ENCODE results near the gene ARAP2.

The ARAP2 gene

DNA sequence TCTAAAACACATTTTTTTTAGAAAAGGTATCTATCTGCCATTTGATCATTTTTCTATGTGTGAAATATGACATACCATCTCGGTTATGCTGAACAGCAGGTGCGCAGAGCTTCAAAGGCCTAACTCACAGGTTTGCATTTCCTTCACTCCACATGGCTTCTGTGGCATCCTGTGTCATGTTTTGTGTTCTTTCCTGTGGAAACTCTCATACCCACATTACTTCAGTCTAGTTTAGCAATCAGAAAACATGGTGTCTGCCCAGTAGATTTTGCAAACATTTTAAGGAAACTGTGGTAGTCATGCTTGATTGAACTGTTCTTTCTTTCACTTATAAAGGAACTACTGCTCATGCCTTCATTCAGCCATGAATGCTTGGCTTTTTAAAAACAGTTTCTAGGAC is 11.3 kb upstream of the ARAP2 start:
- FAIRE-seq: no peak

GRCh38 chr4:36254371-36254770 is 10.1 kb upstream of the ARAP2 start:
- FAIRE-seq: no peak

DNA sequence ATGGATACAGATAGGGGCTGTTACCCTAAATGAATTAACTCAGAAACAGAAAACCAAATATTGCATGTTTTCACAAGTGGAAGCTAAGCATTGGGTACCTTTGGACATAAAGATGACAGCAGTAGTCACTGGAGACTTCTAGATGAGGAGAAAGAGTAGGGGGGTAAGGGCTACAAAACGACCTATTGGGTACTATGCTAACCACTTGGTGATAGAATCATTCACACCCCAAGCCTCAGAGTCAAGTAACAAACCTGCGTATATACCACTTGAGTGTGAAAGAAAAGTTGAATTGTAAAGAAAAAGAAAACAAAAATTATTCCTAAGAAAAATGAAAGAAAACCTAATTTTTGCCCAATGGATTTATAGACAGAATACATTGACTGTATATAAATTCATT is 7.7 kb upstream of the ARAP2 start:
- FAIRE-seq: no peak

GRCh38 chr4:36249610-36250009 is 5.3 kb upstream of the ARAP2 start:
- FAIRE-seq: no peak

DNA sequence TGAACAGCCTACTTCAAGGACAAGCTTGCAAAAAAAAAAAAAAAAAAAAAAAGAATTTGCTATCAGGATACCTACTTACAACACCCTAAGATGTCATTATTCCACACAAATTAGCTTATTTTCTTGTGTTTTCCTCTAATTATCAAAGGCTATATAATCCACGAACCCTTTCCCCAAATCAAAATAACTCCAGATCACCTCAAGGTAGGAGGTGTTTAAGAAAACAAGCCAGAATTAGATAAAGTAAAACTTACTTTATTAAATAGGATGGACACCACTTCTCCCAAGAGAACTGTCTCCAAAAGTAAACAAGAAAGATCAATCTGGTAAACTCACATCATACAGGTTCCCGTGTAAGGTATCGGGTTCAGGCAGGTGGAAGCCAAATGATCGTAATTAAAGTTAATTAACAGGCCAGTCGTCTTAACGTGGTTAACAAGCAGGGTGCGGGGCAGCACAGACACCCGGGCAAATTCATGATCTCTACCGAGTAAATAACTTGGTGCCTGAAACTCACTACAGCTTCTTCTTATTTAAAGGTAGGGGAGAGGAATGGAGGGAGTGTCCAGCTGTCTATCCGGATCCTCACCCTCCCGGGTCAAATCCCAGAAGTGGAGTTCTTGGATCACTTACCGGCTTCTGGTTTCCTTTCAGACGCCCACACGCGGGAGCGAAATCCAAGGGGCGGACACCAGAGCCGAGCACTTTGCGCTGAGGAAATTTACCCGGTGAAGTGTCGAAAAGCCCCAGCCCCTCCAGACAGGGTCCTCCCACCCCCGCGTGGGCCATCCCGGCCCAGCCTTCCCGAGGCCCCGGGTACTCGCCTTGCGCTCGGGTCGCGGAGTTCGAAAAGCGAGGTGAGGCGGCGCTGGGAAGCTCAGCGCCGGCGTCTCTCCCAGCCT is 708 bp downstream of the ARAP2 start:
- FAIRE-seq: no peak

DNA sequence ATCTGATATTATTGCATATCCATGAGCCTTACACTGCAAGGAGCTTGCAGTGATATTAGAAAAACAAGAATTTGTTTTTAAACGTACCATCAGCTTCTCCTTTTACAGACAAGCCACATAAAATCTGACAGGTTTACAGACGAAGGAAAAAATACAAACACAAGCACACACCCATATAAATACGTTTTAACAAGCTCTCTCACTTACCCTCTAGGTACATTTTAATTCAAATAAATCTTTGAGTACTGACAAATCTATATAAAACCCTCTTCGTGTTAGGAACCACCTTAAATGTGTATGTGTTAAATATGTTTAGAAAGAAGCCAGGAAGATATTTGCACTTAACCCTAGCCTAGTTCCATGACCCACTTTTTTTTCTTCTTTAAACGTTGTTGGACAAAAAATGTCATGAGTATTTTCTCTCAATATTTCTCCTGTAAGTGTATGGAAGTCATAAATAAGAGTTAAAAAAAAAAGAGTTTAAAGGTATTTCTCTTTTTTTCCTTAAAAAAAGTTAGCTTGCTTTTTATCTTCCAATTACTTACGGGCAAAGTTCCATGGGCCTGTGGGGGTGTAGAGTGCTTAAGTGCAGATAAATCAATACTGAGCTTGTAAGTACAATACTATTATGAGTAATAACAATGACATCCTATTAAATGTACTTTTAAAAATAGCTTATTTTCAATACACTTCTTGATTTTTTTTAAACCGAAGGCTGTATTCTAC is 1.5 kb downstream of the ARAP2 start:
- FAIRE-seq: no peak

- FAIRE-seq: no peak
Observed at GRCh38 chr4:36241771-36242170, 2.5 kb downstream of the ARAP2 start.

GRCh38 chr4:36237366-36238313 is 6.7 kb downstream of the ARAP2 start:
- no peak for FAIRE-seq

- FAIRE-seq: no peak
Observed at GRCh38 chr4:36236159-36236558, 8.2 kb downstream of the ARAP2 start.

GRCh38 chr4:36235306-36235705 is 9.0 kb downstream of the ARAP2 start:
- no peak for FAIRE-seq

GRCh38 chr4:36233567-36234266 is 10.6 kb downstream of the ARAP2 start:
- FAIRE-seq: no peak

DNA sequence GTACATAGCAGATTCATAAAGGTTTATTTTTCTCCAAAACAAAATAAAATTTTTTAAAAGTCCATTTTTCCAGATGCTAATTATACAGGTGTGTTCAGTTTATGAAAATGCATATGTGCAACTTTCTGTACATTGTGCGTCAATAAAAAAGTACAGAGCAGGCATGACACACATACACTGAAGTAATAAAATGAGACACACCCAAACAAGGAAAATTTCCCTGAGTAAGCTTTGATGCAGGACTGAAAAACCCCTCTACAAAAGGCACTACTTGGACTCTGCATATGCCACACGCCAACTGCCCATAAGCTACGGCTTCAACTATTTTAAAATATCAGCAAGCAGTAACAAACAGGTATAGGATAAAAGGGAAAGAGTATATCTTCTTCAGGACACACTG is 13.8 kb downstream of the ARAP2 start:
- no peak for FAIRE-seq

DNA sequence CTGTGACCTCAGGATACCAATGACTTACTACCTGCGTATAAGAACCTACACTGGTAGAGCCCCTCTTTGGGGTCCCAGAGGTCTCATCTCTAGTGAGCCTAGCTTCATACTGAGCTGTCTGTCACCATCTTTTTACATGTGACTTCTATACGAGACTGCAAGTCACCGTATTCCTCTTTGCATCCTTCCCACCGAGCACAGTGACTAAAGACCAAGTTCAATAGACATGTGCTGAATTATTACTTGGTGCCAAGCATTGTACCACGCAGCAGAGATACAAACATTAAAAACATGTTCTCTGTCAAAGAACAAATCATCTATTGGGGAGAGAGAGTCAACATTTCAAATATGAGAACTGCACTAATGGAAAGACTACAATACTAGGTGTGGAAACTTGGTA is 16.4 kb downstream of the ARAP2 start:
- no peak for FAIRE-seq

- FAIRE-seq: no peak
Observed at GRCh38 chr4:36226430-36227227, 17.7 kb downstream of the ARAP2 start.

- FAIRE-seq: no peak
Observed at GRCh38 chr4:36224972-36225903, 19.1 kb downstream of the ARAP2 start.

DNA sequence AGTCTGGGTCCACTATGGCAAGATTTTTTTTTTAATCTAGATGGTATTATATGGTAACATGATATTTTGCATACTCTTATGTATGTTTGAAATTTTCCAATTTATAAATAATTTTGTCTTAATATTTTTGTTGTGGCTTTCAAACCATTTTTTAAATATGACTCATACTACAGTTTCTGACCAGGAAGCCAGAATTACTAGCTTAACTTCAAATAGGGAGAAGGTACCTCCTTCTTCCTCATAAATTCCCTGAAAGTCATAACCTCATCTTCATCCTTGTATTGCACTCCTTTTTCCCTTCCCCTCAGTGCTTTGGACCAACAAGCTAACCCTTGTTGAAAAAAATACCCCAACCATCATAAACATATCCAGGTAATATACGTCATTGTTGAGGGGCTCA is 21.6 kb downstream of the ARAP2 start:
- no peak for FAIRE-seq

- no peak for FAIRE-seq
Observed at GRCh38 chr4:36220776-36221175, 23.5 kb downstream of the ARAP2 start.

- no peak for FAIRE-seq
Observed at GRCh38 chr4:36218121-36218520, 26.2 kb downstream of the ARAP2 start.

DNA sequence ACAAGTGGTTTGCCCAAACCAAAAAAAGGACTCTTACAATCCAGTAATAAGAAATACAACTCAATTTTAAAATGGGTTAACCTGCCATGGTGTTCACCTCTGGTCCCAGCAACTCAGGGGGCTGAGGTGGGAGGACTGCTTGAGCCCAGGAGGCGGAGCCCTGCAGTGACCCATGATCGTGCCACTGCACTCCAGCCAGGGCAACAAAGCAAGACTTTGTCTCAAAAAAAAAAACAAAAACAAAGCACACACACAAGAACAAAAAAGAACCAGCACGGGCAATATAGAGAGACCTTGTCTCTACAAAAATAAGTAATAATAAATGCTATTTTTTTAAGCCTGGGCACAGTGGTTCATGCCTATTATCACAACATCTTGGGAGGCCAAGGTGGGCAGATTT is 28.7 kb downstream of the ARAP2 start:
- no peak for FAIRE-seq

DNA sequence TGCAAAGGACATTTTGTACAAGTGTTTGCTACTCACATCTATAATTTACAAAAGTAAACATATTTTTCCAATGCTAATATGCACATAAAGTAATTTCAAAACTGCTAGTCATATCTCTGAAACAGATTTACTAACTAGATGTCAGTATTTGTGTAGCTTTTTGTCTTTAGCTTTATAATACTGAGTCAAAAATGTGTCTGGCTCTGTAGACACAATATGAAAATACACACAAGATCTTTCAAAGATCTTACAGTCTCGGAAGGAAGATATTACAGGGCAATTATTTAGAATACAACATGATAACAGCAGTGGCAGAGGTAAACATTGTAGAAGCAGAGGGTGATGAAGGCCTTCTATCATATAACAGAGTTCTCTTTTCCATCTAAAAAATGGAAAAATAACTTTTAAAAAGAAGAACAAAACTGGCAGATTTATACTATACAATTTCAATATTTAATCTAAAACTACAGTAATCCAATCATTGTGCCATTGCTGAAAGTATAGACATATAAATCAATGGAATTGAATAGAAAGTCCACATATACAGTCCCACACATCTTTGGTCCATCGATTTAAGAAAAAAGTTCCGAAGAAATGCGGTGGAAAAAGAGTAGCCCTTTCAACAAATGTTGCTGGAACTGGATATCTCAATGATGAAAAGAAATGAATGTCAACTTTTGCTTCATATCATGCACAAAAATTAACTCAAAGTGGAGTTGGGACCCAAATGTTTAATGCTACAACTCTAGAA is 29.4 kb downstream of the ARAP2 start:
- no peak for FAIRE-seq

All from A204.1 (cell line).